ENCODE data around the gene AP1M1.
A peak's percentile ranks its signal among the peaks of the same experiment; 100 is the strongest.

Gene AP1M1

DNA sequence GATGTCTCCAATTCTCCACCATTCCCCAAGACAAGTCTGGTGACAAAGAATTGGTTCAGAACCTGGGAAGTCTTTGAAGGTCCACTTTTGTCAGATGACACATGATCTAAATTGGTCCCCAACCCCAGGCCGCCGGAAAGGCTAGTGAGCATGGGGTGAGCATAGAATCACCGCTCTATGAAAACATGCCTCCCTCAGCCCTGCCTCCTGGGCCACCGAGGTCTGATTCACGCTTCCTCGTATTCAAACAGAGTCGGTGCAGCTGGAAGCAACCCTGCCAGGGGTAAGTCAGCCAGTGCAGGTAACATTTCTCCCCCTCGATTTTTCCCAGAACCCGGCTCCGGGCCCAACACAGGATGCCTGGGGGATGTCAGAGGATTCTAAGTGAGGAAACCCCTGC lies 93.0 kb downstream of the AP1M1 start:
- in situ Hi-C loops (cut with HindIII; ENCODE audit: low pct_ligation_motif_present, low sequenced_read_pairs) = no loop called here
- H3K27ac ChIP-seq = no peak overlapping the region

DNA sequence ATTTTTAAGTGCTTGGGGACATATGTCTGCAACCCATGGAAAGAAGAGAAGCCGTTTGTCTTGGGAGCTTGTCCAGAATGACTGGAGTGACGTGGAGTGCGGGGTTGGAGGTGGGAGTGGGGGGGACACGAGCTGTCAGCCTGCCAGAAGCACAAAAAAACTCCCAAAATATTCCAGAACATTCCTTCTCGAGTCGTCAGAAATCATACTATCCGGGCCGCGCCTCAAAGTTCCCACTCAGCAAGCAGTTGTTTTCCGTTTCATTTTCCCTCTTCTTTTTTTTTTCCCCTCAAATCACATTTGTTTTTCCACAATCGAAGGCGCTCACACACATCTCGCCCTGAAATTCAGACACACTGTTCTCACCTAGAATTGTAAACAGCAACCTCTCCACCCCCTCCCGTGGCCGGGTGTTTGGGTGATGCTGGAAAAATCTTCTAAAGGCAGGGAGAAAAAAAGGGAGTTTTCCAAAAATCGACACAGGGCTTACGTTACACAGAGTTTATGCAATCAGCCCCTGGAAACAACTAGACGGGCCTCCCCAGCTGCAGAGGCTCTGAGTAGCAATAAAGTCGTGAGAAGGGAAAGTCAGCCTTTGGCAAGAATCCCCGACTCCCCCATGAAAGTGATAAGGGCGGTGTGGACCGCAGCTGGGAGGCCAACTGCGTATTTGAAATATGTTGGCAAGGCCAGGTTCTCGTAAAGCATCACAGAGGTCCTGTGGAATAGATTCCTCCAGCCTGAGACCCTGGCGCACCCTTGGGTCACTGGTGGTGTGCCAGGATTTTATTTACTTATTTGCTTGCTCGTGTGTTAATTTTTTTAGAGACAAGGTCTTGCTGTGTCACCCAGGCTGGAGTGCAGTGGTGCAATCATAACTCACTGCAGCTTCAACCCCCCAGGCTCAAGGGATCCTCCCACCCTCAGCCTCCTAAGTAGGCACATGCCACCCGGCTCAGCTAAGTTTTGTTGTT lies 95.7 kb downstream of the AP1M1 start:
- peak overlapping the region; percentile 93 for H3K27ac ChIP-seq
- in situ Hi-C loops (cut with HindIII; ENCODE audit: low pct_ligation_motif_present, low sequenced_read_pairs) = no loop called here

More for the DNA sequence above, 93.0 kb downstream of the AP1M1 start:
- DNase-seq = peak; percentile 33
- Histone ChIP-seq H3K4me3 (ENCODE audit: low read depth, low read length) (no peak overlapping the region), H3K27me3 (replicated peaks) (peaks cover 2% of the 10 kb centered on the region), H3K36me3 (replicated peaks) (no peaks in the 10 kb centered on the region)
- TF ChIP-seq, protein P1, sequence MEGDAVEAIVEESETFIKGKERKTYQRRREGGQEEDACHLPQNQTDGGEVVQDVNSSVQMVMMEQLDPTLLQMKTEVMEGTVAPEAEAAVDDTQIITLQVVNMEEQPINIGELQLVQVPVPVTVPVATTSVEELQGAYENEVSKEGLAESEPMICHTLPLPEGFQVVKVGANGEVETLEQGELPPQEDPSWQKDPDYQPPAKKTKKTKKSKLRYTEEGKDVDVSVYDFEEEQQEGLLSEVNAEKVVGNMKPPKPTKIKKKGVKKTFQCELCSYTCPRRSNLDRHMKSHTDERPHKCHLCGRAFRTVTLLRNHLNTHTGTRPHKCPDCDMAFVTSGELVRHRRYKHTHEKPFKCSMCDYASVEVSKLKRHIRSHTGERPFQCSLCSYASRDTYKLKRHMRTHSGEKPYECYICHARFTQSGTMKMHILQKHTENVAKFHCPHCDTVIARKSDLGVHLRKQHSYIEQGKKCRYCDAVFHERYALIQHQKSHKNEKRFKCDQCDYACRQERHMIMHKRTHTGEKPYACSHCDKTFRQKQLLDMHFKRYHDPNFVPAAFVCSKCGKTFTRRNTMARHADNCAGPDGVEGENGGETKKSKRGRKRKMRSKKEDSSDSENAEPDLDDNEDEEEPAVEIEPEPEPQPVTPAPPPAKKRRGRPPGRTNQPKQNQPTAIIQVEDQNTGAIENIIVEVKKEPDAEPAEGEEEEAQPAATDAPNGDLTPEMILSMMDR (IDR thresholded peaks at IDR 0.05; ENCODE audit: low read depth, low read length, missing control alignments) = no peak

DNA sequence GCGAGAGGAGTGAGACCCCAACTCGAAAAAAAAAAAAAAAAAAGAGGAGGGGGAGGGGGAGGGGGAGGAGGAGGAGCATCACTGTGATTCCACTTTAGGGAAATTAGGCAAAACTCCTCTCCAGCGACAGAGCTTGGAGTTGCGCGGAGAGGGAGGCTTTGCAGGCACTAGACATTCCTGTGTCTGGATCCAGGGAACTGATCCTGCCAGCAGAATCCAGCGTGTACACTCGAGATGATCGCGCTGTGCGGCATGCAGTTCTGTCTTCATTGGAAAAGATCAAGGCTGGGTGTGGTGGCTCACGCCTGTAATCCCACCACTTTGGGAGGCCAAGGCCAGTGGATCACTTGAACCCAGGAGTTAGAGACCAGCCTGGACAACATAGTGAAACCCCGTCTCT lies 97.3 kb downstream of the AP1M1 start:
- Histone ChIP-seq H3K27me3 (replicated peaks) (no peaks in the 10 kb centered on the region), H3K4me3 (ENCODE audit: low read depth, low read length) (no peak overlapping the region), H3K36me3 (replicated peaks) (no peaks in the 10 kb centered on the region), H3K27ac (no peak overlapping the region)
- TF ChIP-seq, protein P1 (IDR thresholded peaks at IDR 0.05; ENCODE audit: low read depth, low read length, missing control alignments) = no peak
- in situ Hi-C loops (cut with HindIII; ENCODE audit: low pct_ligation_motif_present, low sequenced_read_pairs) = no loop called here
- DNase-seq = no peak

More for the DNA sequence above, 95.7 kb downstream of the AP1M1 start:
- peak; percentile 96 for DNase-seq
- Histone ChIP-seq H3K36me3 (replicated peaks) (no peaks in the 10 kb centered on the region), H3K4me3 (ENCODE audit: low read depth, low read length) (peak overlapping the region; percentile 13), H3K27me3 (replicated peaks) (no peaks in the 10 kb centered on the region)
- TF ChIP-seq, protein P1 (IDR thresholded peaks at IDR 0.05; ENCODE audit: low read depth, low read length, missing control alignments) = no peak
